Myocyte (in vitro differentiated cells): ENCODE results near the gene CNTNAP2. TPM values are rescaled to one million over a fixed set of nuclear protein-coding genes. Genes with fewer than 3 reads are reported as not detected.
A peak's percentile ranks its signal among the peaks of the same experiment; 100 is the strongest.

ENCODE experiments used
- DNase-seq: peaks from one replicate; pipeline ENCODE4 v3.0.0-alpha.2; 2012; ENCODE audit warnings: low read depth
- total RNA-seq: library from RNA; depleted of rRNA; stranded (reverse); fragments of >200 nt; gene quantifications from 2 replicates; pipeline ENCODE4 v1.2.3, GENCODE V29; 2014

The CNTNAP2 gene
- total RNA-seq, 1 donor from 2014 or later: not detected

GRCh38 chr7:147524726-147525250, 1408.2 kb downstream of the CNTNAP2 start:
- peak; percentile 63 for DNase-seq

DNA sequence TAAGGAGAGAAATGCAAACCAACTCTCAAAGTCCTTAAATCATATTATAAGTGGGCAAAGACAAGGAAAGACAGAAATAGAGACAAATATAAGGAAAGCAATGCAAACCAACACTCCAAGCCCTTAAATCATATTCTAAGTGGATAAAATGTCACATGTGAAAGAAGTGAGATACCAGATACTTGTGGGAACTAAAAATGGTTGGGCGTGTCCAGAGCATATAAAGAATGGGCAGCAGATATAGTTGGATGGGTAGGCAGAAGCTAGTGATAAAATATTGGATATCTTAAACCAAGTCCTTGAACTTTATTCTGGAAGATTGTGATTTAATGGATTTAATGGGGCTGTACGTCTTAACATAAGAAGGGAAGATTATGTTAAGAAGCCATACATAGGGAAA, 1408.7 kb downstream of the CNTNAP2 start:
- DNase-seq: peak; percentile 64

GRCh38 chr7:147535701-147536111, 1419.1 kb downstream of the CNTNAP2 start:
- peak; percentile 41 for DNase-seq

- DNase-seq: no peak
These were observed 1423.1 kb downstream of the CNTNAP2 start for GRCh38 chr7:147539685-147540084.

DNA sequence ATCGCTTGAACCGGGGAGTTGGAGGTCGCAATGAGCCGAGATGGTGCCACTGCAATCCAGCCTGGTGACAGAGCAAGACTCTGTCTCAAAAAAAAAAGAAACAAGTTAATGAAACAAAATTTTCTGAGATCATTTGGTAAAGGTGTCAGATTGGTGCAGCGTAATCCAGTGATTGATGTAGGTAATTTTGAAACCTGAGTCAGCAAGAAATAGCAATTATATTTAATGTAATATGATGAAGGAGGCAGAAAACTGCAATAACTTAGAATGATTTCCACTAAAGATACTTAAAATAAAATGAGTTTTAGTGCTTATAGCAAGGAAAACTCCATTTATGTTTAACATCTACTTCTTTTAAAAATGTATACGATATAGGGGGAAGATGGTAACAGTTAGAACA, 1424.1 kb downstream of the CNTNAP2 start:
- no peak for DNase-seq

- DNase-seq: peak; percentile 75
These were observed 1424.7 kb downstream of the CNTNAP2 start for GRCh38 chr7:147541261-147541660.

DNA sequence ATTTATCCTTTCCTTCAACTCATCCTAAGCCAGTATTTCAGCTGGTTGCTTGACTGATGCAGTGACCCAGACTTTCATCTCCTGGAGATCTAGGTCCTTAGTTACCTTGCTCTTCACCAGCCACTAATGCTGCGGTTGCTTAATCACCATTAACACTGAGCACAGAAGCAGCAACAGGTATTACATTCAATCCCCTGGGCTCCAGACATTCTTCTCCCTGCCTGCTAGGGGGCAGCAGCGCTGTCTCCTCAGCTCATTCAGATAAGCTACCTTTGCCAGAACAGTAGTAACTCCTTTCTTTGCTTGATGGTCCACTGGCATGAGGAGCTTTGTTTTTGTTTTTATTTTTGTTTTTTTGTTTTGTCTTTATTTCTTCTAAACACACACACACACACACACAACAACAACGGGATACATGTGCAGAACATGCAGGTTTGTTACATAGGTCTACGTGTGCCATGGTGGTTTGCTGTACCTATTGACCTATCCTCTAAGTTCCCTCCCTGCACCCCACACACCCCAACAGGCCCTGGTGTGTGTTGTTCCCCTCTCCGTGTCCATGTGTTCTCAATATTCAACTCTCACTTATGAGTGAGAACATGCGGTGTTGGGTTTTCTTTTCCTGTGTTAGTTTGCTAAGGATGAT, 1430.8 kb downstream of the CNTNAP2 start:
- DNase-seq: peak; percentile 30

GRCh38 chr7:147556317-147556716, 1439.7 kb downstream of the CNTNAP2 start:
- DNase-seq: no peak

DNA sequence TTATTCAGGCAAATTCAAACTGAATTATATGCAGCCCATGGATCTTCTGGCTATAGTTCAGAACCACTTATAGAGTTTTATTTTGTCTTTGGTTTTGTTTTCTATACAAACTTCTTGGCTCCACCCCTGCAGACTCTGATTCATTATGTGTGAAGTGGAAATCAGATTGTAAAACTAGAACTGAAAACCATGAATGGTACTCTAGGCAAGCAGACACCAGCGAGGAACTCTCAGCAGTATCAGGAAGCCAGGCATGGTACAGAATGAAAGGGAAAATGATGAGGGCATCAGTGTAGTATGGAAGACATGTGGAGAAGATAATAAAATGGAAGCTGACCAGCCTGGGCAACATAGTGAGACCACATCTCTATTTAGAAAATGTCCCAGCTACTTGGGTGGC, 1447.1 kb downstream of the CNTNAP2 start:
- DNase-seq: no peak

DNA sequence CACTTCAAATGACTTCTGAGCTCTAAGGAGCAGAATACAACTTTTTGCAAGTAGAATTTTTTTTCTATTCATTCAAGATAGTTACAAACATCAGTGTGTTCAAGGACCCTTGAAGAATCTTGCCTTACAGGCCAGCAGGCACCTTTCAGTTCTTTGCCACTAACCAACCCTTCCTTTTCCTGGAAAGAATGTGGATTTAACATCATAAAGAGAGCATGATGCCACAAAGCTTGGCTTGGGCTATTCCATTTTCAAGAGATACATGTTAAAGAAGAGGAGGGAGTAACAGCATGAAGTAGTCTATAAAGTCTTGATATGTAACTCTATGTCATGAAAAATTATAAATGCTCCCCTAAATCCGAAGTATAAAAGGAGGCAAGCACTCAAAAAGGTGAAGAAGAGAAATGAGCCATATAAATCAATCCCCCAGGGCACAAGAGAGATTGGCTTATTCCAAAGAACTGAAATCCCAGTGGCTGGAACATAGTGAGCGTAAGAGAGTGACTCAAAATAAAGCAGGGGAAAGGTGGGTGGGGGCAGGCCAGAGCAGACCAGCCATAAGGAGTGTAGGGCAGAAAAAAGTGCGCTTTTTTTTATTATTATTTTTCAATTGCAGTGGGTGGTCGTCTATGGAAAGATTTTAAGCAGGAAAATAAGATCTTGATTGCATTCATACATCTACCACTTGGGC, 1448.3 kb downstream of the CNTNAP2 start:
- no peak for DNase-seq

DNA sequence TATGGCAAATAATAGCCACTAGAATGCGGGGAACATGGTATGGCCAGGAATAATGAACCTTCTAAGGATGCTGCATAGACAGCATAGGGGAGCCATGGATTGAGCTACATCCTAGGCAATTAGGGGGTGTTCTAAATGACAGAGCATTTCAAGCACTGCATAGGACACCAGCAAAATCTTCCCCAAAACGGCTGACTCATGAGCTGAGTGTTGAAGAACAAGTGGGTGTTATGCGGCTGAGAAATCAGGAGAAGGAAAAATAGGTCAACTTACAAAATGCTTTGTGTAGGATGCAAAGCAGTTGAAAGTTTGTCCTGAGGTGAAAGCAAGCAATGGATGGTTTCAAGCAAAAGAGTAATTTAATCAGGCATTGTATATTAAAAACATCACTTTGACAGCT, 1450.4 kb downstream of the CNTNAP2 start:
- DNase-seq: no peak

- DNase-seq: no peak
These were observed 1452.7 kb downstream of the CNTNAP2 start for GRCh38 chr7:147569116-147569913.

- no peak for DNase-seq
These were observed 1453.8 kb downstream of the CNTNAP2 start for GRCh38 chr7:147570390-147570789.

- DNase-seq: no peak
These were observed 1455.0 kb downstream of the CNTNAP2 start for GRCh38 chr7:147571436-147572185.

- DNase-seq: no peak
These were observed 1461.6 kb downstream of the CNTNAP2 start for GRCh38 chr7:147578196-147578595.

DNA sequence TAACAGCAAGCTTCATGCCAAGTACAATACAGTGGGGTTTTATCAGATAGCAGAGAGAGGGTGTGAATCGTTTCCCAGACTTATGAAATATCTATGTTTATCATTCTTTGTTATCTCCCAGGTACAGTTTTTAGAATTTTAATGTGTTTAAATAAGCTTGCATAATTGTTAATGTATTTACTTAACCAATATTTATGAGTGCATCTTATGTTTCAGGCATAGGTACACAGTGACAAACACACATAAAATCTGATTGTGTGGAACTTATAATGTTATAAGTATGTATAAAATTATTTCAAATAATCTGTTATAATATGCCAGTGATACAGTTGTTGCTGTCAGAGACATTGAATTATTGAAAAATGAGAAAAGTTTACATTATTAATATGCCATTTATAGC, 1462.5 kb downstream of the CNTNAP2 start:
- DNase-seq: no peak

GRCh38 chr7:147584771-147585193, 1468.2 kb downstream of the CNTNAP2 start:
- no peak for DNase-seq

- DNase-seq: no peak
These were observed 1469.5 kb downstream of the CNTNAP2 start for GRCh38 chr7:147586110-147586509.

- DNase-seq: no peak
These were observed 1469.9 kb downstream of the CNTNAP2 start for GRCh38 chr7:147586526-147586925.

- DNase-seq: no peak
These were observed 1476.9 kb downstream of the CNTNAP2 start for GRCh38 chr7:147593271-147594057.
